Epithelial cell of esophagus (primary cell): ENCODE results near the gene HCRT.
"Not testable (repeated sequence)": the region's sequence is repeated elsewhere in the genome, so short reads cannot be mapped to it uniquely, and the experiment has no call there.

Source experiments
- DNase-seq: peaks from one replicate; pipeline ENCODE4 v3.0.0; 2010; ENCODE audit warnings: low read depth
- H3K4me3 ChIP-seq: 2 replicates; pipeline ENCODE4 v1.5.1; 2011; ENCODE audit warnings: mild to moderate bottlenecking, low read length, control low read depth
- TF ChIP-seq, protein P1 (sequence below): IDR thresholded peaks from 2 replicates; pipeline ENCODE4 v1.5.1; 2011; ENCODE audit warnings: low read depth, mild to moderate bottlenecking, low read length, control low read depth, inconsistent platforms; ENCODE audit not compliant: insufficient read depth; ENCODE audit errors: missing control alignments

Gene HCRT

DNA sequence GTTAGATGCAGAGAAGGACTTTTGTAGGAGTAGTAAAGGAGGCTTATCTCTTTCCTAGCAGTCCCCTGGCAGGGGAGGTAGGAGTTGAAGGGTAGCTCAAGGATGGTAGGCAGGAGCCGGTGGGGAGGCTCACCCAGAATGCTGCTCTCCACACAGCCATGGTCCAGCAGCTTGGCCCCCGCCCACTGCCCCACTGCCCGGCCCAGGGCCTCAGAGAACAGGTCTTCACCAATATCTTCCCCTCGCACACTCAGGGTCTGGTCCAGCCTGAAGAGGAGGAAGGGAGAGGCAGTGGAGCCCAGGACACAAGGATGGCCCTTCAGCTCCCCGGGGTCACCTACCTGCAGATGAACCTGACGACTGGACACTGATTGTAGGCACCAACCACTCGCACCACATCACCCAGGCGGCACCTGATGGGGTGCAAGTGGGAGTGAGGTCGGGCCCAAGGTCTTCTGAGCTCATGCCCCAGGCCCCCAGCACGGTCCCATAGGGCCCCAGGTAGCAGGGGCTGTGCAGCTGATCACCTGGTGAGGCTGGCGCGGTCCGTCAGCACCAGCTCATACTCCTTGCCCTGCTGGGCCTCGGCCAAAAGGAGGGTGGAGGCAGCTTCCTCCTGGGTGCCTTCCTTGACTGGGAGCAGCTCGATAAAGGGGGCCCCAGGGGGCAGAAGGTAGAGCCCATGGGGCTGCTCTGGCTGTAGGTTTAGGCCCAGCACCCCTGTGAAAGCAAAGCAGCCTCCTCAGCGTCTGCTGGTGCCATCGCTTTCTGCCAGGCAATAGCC lies 5.4 kb upstream of the HCRT start:
- TF ChIP-seq, protein P1, sequence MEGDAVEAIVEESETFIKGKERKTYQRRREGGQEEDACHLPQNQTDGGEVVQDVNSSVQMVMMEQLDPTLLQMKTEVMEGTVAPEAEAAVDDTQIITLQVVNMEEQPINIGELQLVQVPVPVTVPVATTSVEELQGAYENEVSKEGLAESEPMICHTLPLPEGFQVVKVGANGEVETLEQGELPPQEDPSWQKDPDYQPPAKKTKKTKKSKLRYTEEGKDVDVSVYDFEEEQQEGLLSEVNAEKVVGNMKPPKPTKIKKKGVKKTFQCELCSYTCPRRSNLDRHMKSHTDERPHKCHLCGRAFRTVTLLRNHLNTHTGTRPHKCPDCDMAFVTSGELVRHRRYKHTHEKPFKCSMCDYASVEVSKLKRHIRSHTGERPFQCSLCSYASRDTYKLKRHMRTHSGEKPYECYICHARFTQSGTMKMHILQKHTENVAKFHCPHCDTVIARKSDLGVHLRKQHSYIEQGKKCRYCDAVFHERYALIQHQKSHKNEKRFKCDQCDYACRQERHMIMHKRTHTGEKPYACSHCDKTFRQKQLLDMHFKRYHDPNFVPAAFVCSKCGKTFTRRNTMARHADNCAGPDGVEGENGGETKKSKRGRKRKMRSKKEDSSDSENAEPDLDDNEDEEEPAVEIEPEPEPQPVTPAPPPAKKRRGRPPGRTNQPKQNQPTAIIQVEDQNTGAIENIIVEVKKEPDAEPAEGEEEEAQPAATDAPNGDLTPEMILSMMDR = no peak
- DNase-seq = no peak
- H3K4me3 ChIP-seq = no peak overlapping the region

- DNase-seq = no peak
- TF ChIP-seq, protein P1 = no peak
- H3K4me3 ChIP-seq = no peak overlapping the region
Measured at GRCh38 chr17:42189651-42189965, 4.4 kb upstream of the HCRT start.

GRCh38 chr17:42188749-42189650 lies 3.7 kb upstream of the HCRT start:
- TF ChIP-seq, protein P1 = no peak
- no peak for DNase-seq
- H3K4me3 ChIP-seq = no peak overlapping the region

GRCh38 chr17:42187833-42188232 lies 2.6 kb upstream of the HCRT start:
- TF ChIP-seq, protein P1 = no peak
- no peak for DNase-seq

GRCh38 chr17:42186191-42186590 lies 939 bp upstream of the HCRT start:
- H3K4me3 ChIP-seq, DNase-seq: not testable (repeated sequence)

More at GRCh38 chr17:42187833-42188232, 2.6 kb upstream of the HCRT start:
- no peak overlapping the region for H3K4me3 ChIP-seq

GRCh38 chr17:42185621-42185930 lies 324 bp upstream of the HCRT start:
- DNase-seq = no peak
- H3K4me3 ChIP-seq = no peak overlapping the region
- TF ChIP-seq, protein P1 = no peak
